Type B pancreatic cell (in vitro differentiated cells): ENCODE data around the gene SKP1. TPM values are rescaled to one million over a fixed set of nuclear protein-coding genes. Genes with fewer than 3 reads are reported as not detected.

Experiments used
- DNase-seq: peaks from one replicate; pipeline ENCODE4 v3.0.0; 2021; ENCODE audit warnings: mixed read lengths; ENCODE audit not compliant: unreplicated experiment; ENCODE audit errors: extremely low spot score
- H3K27ac Mint-ChIP-seq: 2 replicates; pipeline ENCODE4 v1.8.0; 2021; ENCODE audit warnings: mild to moderate bottlenecking, mixed read lengths
- H3K27me3 Mint-ChIP-seq: 2 replicates; pipeline ENCODE4 v1.8.0; 2021; ENCODE audit warnings: mixed read lengths
- H3K36me3 Mint-ChIP-seq: 2 replicates; pipeline ENCODE4 v1.8.0; 2021; ENCODE audit warnings: mixed read lengths
- H3K4me1 Mint-ChIP-seq: one replicate; pipeline ENCODE4 v1.8.0; 2021; ENCODE audit warnings: mixed read lengths; ENCODE audit not compliant: unreplicated experiment
- H3K4me3 Mint-ChIP-seq: 2 replicates; pipeline ENCODE4 v1.8.0; 2021; ENCODE audit warnings: mild to moderate bottlenecking, mixed read lengths
- H3K9me3 Mint-ChIP-seq: 2 replicates; pipeline ENCODE4 v1.8.0; 2021; ENCODE audit warnings: mixed read lengths
- total RNA-seq: library from RNA; stranded (reverse); gene quantifications from 2 replicates; pipeline ENCODE4 v1.2.1, GENCODE V29; 2021; ENCODE audit warnings: low replicate concordance
- TF ChIP-seq, protein P1 (sequence below): fragments of 200-600 bp; sonication (generic); conservative IDR thresholded peaks from 2 replicates; pipeline ENCODE4 v1.5.0; 2021; ENCODE audit warnings: antibody characterized with exemption, mild to moderate bottlenecking

Gene SKP1
- total RNA-seq, 1 donor from 2014 or later: 332 TPM

DNA sequence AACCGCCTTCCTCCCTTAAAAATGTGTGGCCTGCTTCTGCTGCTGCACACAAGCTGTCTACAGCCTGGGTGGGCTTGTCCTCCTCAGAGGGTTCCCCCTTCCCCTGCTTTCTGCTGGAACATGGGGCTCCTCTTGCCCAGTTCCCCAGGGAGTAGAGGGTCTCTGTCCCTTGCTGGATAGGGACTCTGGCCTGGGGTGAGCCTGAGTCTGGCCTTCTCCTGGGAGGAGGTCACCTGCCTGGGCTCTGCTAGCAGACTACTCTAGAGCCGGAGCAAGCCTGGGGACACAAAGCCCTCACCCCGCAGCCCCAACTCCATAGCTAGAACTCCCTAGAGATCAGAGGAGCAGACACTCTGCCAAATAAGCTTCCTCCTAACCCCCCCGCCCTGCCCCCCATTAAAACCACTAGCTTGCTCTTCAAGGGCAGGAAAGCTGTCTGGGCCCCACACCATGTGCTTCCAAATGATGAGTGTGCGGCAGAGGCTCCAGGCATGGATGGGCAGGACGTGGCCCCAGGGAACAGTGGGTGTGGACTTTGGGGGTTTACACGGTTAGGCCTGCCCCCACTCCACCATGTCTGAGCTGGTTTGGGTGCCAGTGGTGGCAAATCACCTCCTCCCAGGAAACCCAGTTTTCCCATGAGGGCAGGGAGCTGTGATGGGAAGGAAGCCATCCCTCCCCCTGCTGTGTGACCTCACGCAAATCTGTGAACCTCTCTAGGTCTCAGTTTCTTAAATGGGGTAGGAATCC is 52.3 kb downstream of the SKP1 start:
- Mint-ChIP-seq H3K4me1 (no peaks in the 10 kb centered on the region), H3K36me3 (no peaks in the 10 kb centered on the region), H3K27ac (no peak overlapping the region), H3K9me3 (no peaks in the 10 kb centered on the region), H3K4me3 (no peak overlapping the region), H3K27me3 (no peaks in the 10 kb centered on the region)
- no peak for DNase-seq
- TF ChIP-seq, protein P1, sequence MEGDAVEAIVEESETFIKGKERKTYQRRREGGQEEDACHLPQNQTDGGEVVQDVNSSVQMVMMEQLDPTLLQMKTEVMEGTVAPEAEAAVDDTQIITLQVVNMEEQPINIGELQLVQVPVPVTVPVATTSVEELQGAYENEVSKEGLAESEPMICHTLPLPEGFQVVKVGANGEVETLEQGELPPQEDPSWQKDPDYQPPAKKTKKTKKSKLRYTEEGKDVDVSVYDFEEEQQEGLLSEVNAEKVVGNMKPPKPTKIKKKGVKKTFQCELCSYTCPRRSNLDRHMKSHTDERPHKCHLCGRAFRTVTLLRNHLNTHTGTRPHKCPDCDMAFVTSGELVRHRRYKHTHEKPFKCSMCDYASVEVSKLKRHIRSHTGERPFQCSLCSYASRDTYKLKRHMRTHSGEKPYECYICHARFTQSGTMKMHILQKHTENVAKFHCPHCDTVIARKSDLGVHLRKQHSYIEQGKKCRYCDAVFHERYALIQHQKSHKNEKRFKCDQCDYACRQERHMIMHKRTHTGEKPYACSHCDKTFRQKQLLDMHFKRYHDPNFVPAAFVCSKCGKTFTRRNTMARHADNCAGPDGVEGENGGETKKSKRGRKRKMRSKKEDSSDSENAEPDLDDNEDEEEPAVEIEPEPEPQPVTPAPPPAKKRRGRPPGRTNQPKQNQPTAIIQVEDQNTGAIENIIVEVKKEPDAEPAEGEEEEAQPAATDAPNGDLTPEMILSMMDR: no peak

DNA sequence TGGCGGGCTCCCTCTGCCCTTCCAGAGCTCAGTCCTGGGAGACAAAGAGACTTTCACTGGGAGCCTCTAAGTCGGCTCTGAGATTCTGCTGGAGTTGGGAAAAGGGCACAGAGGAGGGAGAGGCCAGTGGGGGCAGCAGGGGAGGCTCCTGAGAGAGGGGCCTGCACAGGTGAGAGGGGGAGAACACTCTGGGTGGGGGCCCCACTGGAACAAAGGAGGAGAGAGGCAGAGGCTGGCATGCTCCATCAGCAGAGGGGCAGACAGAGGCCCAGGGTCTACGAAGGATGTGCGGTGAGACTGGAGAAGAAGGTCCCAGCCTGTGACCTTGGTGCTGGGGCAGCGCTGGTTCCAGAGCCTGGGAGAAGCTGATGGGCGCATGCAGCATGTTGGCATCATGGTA is 53.4 kb downstream of the SKP1 start:
- H3K36me3 Mint-ChIP-seq: peaks cover 4% of the 10 kb centered on the region
- no peaks in the 10 kb centered on the region for H3K27me3 Mint-ChIP-seq
- no peak for DNase-seq
- no peak overlapping the region for H3K4me3 Mint-ChIP-seq
- TF ChIP-seq, protein P1: no peak
- H3K9me3 Mint-ChIP-seq: no peaks in the 10 kb centered on the region
- H3K4me1 Mint-ChIP-seq: no peaks in the 10 kb centered on the region
- H3K27ac Mint-ChIP-seq: no peak overlapping the region

DNA sequence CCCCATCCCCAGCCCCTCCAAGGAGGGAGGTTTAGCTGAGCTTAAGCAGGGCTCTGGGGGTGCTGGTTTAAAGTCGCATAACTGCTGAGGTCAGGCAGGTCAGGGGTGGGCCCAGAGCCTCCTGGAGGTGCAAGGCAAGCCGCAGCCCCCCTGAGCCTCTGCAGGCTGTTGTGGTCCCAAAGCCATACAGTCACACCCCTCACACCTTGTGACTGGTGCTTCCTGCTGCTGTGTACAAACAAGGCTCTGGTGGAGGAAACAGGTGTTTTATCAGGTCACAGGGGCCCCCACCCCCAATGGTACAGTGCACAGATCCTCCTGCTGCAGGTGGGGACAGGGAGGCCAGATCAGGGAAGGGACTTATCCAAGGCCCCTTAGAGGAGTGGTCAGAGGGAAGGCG is 54.2 kb downstream of the SKP1 start:
- H3K9me3 Mint-ChIP-seq: no peaks in the 10 kb centered on the region
- TF ChIP-seq, protein P1: no peak
- no peaks in the 10 kb centered on the region for H3K4me1 Mint-ChIP-seq
- no peaks in the 10 kb centered on the region for H3K27me3 Mint-ChIP-seq
- no peak overlapping the region for H3K4me3 Mint-ChIP-seq
- no peak overlapping the region for H3K27ac Mint-ChIP-seq
- H3K36me3 Mint-ChIP-seq: peaks cover 4% of the 10 kb centered on the region
- DNase-seq: no peak

DNA sequence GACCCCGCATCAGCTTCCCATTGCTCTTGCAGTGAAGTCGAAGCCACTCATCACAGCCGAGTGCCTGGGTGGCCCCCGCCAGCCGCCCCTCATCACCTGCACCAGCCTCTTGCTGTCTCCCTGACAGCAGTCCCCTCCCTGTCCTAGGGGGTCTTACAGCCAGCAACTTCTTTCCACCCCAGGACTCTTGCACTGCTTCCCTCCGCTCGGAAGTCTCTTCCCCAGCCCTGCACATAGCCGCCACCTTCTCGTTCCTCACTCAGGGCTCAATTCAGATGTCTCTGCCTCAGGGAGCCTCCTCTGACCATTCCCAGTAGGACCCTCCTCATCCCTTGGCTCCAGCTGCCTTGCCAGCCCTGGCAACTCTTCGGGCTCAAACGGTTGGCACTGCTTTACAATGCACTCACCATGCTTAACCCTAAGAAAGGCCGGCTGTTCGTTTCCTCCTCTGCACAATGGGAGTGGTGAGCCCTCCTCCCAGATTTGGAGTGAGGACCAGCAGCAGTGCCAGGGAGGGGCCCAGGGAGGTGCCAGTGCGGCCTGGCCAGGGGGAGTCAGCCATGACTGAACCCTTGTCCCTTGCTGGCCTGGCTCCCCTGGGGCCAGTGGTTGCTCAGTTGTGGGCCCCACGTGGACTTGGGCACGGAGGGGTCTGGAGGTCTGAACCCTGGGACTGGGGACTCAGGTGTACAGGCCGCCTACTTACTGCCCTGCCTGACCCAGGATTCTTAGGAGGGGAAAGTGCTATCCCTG is 56.2 kb downstream of the SKP1 start:
- Mint-ChIP-seq H3K36me3 (peaks cover 4% of the 10 kb centered on the region), H3K27me3 (peaks cover 4% of the 10 kb centered on the region), H3K9me3 (no peaks in the 10 kb centered on the region), H3K27ac (no peak overlapping the region), H3K4me1 (no peaks in the 10 kb centered on the region), H3K4me3 (no peak overlapping the region)
- TF ChIP-seq, protein P1: no peak
- no peak for DNase-seq

DNA sequence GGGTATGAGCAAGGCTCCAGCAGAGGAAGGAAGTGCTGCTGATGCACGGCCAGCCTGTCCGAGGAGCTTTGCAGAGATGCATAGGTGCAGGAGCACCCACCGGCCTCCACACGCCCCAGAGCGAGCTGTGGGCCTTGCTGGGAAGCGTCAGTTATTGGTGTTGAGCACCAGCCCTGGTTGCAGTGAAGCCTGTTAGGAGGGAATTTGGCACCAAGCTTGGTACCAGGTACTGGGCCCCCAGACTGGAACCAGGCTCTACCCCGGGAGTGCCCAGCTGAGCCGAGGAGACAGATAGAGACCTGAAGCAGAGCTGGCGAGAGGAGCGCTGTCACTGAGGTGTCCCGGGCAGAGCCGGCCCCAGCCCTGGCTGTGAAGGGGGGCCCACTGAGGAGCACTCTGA is 57.0 kb downstream of the SKP1 start:
- no peak overlapping the region for H3K27ac Mint-ChIP-seq
- TF ChIP-seq, protein P1: no peak
- DNase-seq: no peak
- no peaks in the 10 kb centered on the region for H3K4me1 Mint-ChIP-seq
- H3K9me3 Mint-ChIP-seq: no peaks in the 10 kb centered on the region
- H3K27me3 Mint-ChIP-seq: peaks cover 4% of the 10 kb centered on the region
- no peak overlapping the region for H3K4me3 Mint-ChIP-seq
- H3K36me3 Mint-ChIP-seq: peaks cover 4% of the 10 kb centered on the region
